Lower leg skin (tissue), 4 donors: ENCODE measurements around the gene LIPH. TPM values are rescaled to one million over a fixed set of nuclear protein-coding genes. Genes with fewer than 3 reads are reported as not detected.

Source experiments
- DNase-seq, 2 donors: peaks; one replicate each; pipeline ENCODE4 v3.0.0-alpha.2; 2019; ENCODE audit warnings: low spot score in 2 of 2
- H3K4me3 ChIP-seq: fragments of 200-600 bp; sonication (generic); 2 replicates; pipeline ENCODE4 v1.5.1; 2017; ENCODE audit warnings: mild to moderate bottlenecking, low read depth; ENCODE audit not compliant: poor library complexity, severe bottlenecking
- POLR2A ChIP-seq, 2 donors: fragments of 450-650 bp; IDR thresholded peaks; one replicate each; pipeline ENCODE4 v1.6.1; 2016 to 2017; ENCODE audit warnings: antibody characterized with exemption in 2 of 2, mild to moderate bottlenecking in 1 of 2, moderate library complexity in 1 of 2
- WGBS, 2 donors: methylation state at CpG; one replicate each; pipeline ENCODE4 v1.1.5; 2018; 5-methylcytosine and 5-hydroxymethylcytosine counted together
- intact Hi-C: fragments of 100-400 bp; cut with DNase I; formaldehyde crosslinking; loops from one replicate; pipeline ENCODE4 v1.15.0; 2023; ENCODE audit warnings: low total_unique reads
- total RNA-seq, 4 donors: library from RNA; depleted of rRNA; stranded (reverse); fragments of >200 nt; gene quantifications; one replicate each; pipeline ENCODE4 v1.1.0, GENCODE V29; 2016
- TF ChIP-seq, protein P1 (sequence below), 3 donors: fragments of 450-650 bp; IDR thresholded peaks; one replicate each; pipeline ENCODE4 v1.5.1; 2016; ENCODE audit warnings: antibody characterized with exemption in 3 of 3, mild to moderate bottlenecking in 3 of 3, moderate library complexity in 2 of 3

The LIPH gene
- total RNA-seq, 4 donors from 2014 or later, result 8.2 to 22.8 (median 17.0) TPM

DNA sequence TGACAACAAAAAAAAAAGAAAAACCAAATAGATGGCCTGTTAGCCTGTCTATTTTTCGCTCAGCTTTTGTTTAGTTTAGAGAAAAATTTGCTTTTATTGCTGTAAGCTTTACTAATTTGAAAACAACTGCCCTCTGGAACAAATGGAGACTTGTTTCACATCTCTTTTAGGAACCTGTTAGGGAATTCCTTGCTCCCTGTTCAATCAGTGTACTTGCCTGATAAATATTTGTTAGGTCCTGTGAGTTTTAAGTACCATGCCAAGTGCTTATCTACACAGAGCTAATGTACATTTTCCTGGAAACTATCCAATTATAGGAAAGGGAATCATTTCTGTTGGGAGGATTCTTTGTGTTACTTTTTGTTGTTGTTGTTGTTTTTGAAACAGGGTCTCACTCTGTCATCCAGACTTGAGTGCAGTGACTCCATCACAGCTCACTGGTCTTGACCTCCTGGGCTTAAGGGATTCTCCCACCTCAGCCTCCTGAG, 3.5 kb upstream of the LIPH start:
- no peak for DNase-seq
- no peak overlapping the region for H3K4me3 ChIP-seq
- 83 to 89% methylated on average over 1 of the region's 1 CpG for WGBS, 2 donors
- no peak for TF ChIP-seq POLR2A (IDR thresholded peaks at IDR 0.05)
- TF ChIP-seq, protein P1, sequence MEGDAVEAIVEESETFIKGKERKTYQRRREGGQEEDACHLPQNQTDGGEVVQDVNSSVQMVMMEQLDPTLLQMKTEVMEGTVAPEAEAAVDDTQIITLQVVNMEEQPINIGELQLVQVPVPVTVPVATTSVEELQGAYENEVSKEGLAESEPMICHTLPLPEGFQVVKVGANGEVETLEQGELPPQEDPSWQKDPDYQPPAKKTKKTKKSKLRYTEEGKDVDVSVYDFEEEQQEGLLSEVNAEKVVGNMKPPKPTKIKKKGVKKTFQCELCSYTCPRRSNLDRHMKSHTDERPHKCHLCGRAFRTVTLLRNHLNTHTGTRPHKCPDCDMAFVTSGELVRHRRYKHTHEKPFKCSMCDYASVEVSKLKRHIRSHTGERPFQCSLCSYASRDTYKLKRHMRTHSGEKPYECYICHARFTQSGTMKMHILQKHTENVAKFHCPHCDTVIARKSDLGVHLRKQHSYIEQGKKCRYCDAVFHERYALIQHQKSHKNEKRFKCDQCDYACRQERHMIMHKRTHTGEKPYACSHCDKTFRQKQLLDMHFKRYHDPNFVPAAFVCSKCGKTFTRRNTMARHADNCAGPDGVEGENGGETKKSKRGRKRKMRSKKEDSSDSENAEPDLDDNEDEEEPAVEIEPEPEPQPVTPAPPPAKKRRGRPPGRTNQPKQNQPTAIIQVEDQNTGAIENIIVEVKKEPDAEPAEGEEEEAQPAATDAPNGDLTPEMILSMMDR (IDR thresholded peaks at IDR 0.05), result no peak
- intact Hi-C loops, result no loop called here

DNA sequence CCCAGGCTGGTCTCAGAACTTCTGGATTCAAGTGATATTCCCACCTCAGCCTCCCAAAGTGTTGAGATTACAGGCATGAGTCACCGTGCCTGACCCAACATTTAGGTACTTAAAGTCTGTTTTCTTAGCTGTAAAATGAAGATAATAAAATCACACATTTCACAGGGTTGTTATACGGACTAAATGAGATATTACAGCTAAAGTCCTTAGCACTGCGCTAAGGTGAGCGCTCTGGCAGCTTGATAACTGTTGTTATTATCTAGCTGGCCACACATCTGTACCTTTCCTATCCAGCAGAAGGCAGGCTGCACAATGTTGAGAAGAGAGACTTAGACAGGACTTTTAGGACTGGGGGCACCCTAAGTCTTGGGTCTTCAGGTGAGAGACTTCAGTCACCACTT, 2.7 kb upstream of the LIPH start:
- no peak for DNase-seq
- 91 to 93% methylated on average over 4 of the region's 4 CpGs for WGBS, 2 donors
- intact Hi-C loops, result no loop called here
- TF ChIP-seq POLR2A (IDR thresholded peaks at IDR 0.05), result no peak
- TF ChIP-seq, protein P1 (IDR thresholded peaks at IDR 0.05), result no peak
- no peak overlapping the region for H3K4me3 ChIP-seq

DNA sequence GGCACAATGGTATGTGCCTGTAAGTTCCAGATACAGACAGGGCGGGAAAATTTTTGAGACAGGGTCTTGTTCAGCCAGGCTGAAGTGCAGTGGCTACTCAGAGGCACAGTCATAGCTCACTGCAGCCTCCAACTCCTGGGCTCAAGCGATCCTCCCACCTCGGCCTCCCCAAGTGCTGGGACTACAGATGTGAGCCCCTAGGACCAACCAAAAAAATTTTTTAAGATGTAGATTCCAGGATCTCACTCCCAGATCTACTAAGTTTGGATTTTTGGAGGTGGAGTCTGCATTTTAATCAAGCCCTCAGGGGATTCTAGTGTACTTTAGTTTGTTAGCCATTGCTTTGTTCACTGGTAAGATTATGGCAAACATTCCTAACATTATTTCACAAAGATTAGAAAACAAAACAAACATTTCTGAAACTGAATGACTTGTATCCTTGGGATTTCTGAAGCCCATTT, 2.7 kb downstream of the LIPH start:
- intact Hi-C loops, result no loop called here
- no peak for TF ChIP-seq POLR2A (IDR thresholded peaks at IDR 0.05)
- TF ChIP-seq, protein P1 (IDR thresholded peaks at IDR 0.05), result no peak
- 62 to 84% methylated on average over 3 of the region's 3 CpGs for WGBS, 2 donors
- H3K4me3 ChIP-seq, result no peak overlapping the region
- peak in 1 of 2 donors; percentile 77 for DNase-seq

DNA sequence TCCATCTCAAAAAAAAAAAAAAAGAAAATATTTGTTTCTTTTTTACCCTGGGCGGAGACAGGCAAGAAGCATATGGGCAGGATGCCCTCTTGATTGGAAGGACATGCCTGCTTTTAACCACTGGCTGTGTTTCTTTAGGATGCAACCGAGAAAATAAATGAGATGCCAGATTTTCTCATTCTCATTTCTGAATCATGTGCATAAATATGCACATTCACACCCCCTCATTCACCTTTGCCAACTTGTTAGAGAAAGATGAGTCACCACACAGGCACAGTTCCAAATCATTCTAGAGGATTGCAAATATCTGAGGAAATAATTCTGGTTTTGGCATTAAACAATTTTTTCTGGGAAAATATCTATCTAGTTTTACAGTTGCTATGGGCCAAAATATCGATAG, 3.3 kb downstream of the LIPH start:
- peak; percentile 69 to 73 for DNase-seq
- 11 to 17% methylated on average over 3 of the region's 3 CpGs for WGBS, 2 donors
- intact Hi-C loops, result no loop called here
- TF ChIP-seq, protein P1 (IDR thresholded peaks at IDR 0.05), result no peak
- TF ChIP-seq POLR2A (IDR thresholded peaks at IDR 0.05), result no peak
- H3K4me3 ChIP-seq, result no peak overlapping the region

DNA sequence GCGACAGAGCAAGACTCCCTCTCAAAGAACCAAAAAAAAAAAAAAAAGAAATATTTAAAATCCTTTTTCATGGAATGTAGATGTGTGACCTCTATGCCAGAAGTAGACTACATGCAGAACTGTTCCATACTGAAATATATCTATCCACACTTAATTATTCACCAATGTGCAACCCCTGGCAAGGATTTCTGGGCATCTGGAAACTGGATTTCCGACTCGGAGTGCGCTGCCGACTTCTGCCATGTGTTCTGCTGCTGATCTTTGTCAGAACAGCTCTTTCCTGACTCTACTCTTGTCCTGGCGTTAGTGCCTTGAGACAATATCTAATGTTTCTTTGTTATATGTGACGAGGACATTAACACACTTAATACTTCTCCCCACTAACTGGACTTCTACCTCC, 11.7 kb downstream of the LIPH start:
- intact Hi-C loops, result no loop called here
- no peak overlapping the region for H3K4me3 ChIP-seq
- WGBS, 2 donors, result 64 to 67% methylated on average over 7 of the region's 7 CpGs
- no peak for TF ChIP-seq POLR2A (IDR thresholded peaks at IDR 0.05)
- TF ChIP-seq, protein P1 (IDR thresholded peaks at IDR 0.05), result no peak
- no peak for DNase-seq

DNA sequence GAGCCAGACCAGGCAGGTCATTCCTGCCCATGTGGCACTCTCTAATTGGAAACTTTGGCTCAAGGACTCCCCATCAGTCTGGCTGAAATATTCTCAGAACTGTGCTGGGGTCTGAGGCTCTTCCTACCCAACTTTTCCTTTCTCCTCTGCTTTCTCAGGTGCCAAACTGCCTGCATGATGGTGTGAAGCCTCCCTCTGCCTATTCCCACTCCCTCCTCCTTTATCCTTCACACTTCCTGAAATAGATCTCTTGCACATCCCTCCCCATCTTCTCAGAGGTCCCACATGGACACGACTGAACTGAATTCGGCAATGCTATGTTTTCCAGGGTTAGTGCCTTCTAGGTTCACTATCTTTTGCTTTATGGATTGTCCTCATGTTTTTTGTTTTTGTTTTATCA, 12.5 kb downstream of the LIPH start:
- WGBS, 2 donors, result 66 to 78% methylated on average over 2 of the region's 2 CpGs
- intact Hi-C loops, result no loop called here
- no peak overlapping the region for H3K4me3 ChIP-seq
- peak in 1 of 2 donors; percentile 32 for DNase-seq
- TF ChIP-seq POLR2A (IDR thresholded peaks at IDR 0.05), result no peak
- TF ChIP-seq, protein P1 (IDR thresholded peaks at IDR 0.05), result no peak
